GM21528 (cell line): ENCODE measurements around the gene C1orf35.

ENCODE experiments used
- ATAC-seq: cut with Tn5 transposase; IDR thresholded peaks from one replicate; pipeline ENCODE4 v1.9.1; 2021; ENCODE audit warnings: mild to moderate bottlenecking, moderate library complexity; ENCODE audit not compliant: unreplicated experiment, low FRiP score

Gene C1orf35

DNA sequence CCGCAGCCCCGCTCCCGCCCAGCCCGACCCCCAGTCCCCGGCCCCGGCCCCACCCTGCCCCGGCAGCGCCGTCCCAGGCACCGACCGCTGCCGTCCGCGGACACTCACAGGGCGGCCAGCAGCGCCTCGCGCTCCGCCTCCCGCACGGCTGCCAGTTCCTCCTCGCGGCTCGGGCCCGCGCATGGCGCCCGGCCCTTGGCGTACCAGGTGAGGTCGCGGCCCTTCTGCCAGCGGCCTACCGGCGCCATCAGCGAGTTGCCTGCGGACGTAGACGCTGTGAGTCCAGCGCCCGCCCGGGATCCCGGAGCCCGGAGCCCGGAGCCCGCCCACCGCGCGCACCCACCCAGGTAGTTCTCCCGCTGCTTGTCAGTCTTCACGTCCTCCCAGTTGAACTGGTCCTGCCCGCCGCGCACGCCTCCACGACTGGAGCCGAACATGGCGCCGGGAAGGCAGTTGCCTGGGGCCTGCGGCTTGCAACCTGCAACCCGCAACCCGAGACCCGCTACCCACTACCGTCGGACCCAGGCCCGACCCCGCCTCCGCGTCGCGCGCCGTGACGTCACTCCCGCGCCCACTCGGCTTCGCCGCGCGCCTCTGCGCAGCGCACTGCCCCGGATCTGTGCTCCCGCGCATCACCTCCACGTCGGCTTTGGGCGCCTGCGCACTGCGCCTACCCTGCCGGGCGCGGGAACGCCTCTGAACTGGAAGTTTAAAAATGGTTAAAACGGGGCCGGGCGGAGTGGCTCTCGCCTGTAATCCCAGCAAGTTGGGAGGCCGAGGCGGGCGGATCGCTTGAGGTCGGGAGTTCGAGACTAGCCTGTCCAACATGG lies at the start of gene C1orf35:
C1orf35 (minus strand) TSS at position 535 of the 830 bp plus-strand sequence; CDS start at position 437, 98 bp downstream.
- ATAC-seq = peak; percentile 53

DNA sequence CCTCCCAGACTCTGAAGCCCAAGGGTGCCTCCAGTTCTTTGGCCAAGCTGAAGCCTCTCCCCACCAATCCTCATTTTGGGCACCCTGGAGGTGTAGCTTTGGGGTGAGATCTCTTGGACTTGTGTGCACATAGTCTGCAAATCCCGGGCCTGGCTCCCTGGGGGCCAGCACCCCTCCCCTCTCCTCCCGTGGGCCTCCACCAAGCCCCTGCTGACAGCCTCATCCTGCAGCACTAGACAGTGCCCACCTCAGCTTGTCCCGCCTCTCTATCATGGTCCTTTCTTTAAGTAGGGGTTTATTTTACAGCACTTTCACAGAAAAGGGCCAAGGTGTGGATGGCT lies 49.8 kb upstream of the C1orf35 start:
- no peak for ATAC-seq

DNA sequence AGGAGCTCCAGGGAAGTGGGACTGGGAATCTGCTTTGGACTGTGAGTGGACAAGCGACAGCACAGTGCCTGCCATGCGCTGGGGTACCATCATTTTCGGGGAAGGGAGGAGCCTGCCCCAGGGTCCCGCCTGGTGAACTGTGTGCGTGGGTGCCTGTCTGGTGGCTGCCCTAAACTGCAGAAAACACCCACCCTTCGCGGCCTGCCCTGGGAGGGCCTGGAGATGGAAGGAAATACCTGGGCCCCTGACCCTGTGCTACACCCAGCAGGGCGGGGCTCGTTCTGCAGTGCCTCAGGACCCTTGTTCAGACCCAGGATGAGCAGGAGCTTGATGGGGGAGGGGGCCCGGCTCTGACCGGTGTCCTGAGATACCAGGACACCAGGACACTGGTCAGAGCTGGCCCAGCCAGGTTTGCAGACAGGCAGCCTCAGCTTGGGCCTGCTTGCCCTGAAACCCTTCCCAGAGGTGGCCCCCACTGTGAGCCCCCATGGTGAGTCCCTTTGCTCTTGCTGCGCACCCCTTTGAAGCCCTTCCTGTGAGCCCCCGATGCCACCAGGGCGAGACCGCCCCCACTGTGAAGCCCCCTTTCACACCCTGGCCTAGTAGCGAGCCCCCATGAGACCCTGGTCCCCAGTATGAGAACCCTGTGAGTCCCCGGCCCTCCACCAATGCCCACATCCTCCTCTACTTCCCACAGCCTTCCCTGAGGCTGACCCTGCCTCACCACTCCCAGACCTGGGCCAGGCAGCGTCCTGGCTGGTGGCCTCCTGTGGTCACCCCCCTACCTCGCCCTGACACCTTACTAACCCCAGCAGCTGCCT lies 49.2 kb upstream of the C1orf35 start:
- no peak for ATAC-seq

DNA sequence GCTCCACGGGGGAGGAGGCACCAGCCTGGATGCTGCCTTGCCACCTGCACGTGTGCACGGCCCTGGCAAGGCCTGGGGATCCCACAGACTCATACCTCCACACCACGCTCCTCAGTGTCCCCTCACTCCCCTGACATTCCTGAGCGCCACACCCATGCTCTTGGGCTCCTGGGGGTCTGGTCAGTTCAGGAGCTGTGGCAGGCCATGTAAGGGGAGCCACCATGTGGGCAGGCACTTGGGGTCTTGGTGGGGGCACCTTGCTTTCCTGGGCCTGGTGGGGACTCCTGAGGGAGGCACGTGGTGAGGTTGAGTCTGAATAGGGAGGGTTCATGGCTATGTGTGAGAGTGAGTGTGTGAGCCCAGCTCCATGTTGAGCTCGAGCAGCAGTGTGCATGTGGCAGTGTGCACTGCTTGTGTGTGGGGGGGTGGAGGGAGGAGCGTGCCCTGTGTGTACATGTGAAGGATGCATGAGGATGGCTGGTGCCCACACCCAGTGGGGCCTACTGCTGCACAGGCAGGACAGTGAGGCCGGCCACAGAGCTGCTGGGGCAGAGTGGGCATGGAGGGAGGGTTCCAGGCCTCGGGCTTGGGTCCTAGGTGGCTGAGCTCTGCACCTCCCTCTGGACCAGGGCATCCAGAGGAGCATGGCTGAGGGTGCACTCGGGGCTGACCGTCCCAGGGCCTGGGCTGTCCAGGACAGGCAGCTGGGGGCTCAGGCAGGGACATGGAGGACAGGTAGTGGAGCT lies 48.2 kb upstream of the C1orf35 start:
- ATAC-seq = no peak

DNA sequence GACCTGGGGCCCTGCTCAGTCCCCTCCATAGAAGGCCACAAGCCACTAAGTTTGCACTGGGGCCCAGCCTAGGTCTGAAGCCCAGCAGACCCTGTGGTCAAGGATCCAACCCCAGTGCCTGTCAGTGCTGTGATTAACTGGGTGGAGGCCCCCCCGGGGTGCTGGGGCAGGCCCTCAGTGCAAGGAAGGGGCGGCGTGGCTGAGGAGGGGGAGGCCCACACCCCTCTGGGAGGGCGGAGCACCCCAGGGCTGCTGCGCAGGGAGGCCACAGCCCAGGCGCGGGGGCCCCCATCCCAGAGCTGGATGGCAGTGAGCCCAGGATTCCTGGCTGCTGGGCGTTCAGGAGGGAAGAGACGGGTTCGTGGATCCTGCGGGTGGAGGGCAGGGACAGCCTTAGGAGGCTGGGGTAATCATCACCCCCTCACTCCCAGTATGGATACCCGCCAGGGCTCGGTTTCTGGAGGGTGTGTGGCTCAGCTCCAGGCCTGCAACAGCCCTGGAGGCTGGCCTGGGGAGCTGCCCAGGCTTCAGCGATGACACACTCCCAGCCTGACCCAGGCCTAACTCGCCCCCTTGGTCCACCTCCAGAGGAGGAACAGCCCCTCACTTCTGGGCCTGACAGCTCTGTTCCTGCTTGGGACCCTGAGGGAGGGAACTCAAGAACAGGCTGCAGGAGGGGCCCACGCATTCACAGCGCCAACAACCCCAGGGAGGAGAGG lies 47.5 kb upstream of the C1orf35 start:
- ATAC-seq = no peak

DNA sequence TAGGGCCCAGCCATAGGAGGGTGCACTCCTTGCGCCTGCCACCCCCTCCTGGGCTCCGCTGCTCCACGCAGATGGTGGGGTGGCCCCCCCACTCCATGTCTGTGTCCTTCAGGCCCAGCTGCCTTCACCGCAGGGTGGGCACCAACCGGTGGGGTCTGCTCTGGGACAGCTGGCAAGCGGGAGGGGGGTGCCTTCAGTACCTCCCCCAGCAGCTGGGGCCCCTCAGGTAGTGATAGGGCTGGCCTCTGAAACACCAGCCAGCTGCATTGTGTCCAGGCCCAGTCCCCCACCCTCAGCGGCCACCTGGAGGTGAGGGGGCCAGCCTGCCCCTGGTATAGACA lies 47.0 kb upstream of the C1orf35 start:
- no peak for ATAC-seq

DNA sequence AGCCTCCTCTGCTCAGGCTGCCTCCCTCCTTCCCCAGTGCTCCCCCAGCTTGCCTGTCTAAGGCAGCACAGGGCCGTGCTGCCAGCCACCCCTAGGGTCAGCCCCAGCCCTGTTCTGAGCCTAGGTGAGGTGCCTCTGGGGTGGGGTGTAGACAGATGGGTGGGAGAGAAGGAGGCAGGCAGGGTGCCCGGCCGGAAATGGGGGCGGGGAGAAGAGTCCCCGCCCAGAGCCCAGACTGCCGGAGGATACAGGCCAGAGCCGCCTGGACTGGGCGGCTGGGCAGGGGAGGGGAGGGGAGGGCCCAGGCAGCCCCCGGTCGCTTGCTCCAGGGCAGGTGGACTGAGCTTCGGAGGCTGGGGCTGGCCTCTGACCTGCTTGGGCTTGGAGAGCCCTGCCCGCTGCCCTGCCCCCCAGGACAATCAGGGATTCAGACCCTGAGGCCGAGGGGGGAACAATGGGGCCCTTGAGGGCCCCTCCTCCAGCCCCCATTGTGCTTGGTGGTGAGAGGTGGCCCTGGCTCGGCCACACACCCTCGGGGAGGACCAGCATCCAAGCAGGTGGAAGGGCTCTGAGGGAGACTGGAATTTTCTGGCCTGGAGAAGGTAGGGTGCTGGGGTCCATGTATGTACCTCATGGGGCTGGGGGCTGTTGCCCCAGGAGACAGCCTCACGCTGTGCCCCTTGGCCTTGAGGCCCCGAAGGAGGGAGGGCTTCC lies 46.4 kb upstream of the C1orf35 start, which contains the start of gene GJC2:
GJC2 (plus strand) TSS at position 525 of the 714 bp plus-strand sequence. CDS start 7,829 bp downstream, outside the sequence.
- ATAC-seq = no peak

DNA sequence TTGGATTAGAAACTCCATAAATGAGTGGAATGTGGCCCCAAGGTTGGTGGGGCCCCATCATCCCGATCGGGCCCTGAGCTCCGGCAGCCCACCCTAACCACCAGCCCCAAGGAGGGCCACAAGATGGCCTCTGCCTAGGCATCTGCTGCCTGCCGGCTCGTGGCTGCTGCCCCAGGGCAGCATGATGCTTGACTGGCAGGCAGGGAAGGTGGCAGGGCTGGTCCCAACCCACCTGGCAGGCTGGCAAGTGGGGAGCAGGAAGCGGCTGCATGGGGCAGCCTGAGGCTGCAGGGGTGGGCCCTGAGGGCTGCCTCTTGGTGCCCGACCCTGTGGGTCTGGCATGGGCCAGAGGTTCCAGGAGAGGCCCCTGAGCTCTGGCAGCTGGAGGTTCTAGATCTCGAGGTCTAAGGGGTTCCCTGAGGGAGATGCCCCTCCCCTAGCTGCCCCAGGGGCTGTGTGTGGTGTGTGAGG lies 45.8 kb upstream of the C1orf35 start:
- no peak for ATAC-seq

DNA sequence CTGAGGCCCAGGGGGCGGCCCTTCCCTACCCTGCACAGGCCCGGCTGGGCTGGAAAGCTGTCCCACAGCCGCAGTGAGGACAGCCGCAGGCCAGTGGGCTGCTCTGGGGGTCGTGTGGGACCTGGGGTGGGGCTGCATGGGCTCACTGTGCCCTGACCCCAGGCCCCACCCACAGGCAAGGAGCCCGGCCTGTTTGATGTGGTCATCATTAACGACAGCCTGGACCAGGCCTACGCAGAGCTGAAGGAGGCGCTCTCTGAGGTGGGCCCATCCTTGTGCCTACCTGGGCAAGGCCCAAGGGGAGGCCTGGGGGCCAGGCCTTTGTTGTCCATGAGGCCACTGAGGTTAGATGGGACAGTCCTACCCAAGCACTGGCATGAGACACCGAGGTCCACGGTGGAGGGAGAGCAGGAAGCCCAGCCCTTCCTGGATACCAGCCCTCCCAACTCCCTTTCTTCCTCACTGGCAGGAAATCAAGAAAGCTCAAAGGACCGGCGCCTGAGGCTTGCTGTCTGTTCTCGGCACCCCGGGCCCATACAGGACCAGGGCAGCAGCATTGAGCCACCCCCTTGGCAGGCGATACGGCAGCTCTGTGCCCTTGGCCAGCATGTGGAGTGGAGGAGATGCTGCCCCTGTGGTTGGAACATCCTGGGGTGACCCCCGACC lies 45.2 kb upstream of the C1orf35 start:
- no peak for ATAC-seq

DNA sequence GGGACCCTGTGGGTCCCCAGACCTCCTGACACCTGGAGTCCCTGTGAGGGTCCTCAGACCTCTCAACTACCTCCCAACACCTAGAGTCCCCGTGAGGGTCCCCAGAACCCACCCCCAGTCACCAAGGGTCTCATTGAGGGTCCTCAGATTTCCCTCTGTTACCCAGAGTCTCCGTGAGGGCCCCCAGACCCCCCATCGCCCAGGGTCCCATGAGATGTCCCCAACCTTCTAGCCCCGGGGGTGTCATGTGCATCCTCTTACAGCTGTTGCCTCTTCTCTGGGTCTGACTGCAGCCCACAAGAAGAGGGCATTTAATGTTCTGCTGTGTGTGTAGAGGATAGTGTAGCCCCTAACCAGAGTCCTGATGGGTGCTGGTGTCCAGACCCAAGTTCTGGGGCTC lies 44.6 kb upstream of the C1orf35 start:
- no peak for ATAC-seq

DNA sequence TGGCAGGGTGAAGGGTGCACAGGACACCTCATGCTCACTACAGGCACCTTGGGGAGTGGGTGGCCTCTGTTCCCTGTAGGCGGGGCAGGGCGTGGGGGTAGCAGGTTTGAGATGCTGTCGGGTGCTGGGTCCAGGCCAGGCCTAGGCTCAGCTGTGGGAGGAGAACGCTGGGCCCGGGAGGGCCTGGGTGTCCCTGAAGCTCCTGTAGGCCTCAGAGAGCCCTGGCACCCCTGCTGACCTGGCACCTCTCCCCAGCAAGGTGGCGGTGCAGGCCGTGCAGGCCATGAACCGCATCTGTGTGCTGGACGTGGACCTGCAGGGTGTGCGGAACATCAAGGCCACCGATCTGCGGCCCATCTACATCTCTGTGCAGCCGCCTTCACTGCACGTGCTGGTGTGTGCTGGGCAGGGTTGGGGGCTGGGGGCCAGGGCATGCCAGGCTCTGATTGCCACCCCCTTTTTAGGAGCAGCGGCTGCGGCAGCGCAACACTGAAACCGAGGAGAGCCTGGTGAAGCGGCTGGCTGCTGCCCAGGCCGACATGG lies 44.1 kb upstream of the C1orf35 start:
- no peak for ATAC-seq

DNA sequence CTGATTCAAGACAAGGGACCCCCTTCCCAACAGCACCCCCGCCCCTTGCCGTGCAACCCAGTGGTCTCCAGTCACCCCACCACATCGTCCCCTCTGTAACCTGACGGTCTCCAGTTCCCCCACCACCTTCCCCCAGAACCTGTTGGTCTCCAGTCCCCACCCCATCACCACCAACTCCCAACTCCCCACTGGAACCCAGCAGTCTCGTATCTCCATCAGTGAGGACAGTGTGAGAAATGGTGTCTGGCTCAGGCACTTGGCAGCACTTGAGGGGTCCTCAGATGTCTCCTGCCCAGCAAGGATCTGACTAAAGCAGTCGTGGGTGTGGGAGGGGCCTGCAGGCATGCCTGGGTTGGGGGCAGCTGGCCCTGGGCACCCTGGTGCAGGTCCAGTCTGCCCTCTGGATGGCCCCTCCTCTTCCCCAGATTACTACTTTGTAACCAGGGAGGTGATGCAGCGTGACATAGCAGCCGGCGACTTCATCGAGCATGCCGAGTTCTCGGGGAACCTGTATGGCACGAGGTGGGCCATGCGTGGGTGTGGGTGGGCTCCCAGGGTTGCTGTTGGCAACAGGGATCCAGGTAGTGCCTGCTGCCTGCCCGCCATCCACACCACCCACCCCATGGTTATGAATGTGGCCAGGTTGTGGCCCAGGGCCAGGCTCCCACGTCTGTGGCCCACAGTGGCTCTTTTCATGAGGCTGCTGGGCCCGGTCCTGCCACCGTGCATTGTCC lies 43.5 kb upstream of the C1orf35 start:
- ATAC-seq = no peak

DNA sequence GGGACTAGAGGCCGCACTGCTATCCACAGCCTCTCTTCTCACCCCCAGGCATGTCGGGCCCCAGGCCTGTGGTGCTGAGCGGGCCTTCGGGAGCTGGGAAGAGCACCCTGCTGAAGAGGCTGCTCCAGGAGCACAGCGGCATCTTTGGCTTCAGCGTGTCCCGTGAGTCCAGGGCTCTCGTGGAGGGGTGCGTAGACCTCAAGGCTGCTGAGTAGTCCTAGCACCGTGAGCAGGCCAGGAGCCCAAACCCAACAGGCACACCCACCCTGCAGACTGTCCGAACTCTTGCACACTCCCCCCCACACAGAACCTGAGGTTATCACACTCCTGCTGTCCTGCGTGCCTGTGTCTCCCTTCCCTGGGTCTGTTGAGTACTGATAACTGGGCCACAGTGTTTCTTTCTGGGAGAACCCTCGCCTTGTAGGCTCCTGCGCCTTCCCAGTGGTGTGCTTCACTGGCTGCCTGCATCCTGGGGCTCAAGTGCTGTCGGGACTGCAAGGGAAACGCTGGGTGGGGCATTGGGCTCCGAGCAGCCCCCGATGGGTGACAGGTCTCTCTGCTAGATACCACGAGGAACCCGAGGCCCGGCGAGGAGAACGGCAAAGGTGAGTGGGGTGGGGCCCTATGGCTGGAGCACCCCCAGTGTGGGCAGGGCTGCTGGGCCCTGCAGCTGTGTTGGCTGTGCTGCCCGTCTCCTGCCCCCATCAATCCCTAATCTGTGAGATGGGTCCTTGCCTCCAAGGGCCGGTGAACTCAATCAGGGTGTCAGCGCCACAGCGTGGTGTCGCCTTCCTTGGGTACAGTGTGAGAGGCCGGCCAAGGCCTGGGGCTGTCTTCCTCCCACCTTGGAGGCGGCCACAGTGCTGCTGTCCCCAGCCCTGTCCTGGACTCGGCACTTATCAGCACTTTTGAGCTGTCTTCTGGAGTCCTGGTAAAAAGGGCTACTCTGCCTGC lies 42.6 kb upstream of the C1orf35 start:
- no peak for ATAC-seq

DNA sequence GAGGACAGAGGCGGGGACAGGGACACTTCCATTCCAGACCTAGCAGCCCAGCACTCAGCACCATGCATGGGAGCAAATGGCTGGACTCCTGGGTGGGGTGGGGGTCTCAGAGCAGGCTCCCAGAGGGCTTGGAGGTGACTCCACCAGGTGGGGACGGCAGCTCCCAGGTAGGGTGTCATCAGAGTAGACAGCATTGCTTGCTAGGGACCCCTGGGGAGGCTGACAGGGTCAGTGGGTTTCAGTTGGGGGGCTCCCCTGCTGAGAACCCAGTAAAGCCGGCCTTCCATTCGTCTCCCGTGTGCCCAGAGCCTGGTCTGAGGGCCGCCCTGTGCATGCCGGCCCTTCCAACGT lies 41.8 kb upstream of the C1orf35 start:
- ATAC-seq = no peak

DNA sequence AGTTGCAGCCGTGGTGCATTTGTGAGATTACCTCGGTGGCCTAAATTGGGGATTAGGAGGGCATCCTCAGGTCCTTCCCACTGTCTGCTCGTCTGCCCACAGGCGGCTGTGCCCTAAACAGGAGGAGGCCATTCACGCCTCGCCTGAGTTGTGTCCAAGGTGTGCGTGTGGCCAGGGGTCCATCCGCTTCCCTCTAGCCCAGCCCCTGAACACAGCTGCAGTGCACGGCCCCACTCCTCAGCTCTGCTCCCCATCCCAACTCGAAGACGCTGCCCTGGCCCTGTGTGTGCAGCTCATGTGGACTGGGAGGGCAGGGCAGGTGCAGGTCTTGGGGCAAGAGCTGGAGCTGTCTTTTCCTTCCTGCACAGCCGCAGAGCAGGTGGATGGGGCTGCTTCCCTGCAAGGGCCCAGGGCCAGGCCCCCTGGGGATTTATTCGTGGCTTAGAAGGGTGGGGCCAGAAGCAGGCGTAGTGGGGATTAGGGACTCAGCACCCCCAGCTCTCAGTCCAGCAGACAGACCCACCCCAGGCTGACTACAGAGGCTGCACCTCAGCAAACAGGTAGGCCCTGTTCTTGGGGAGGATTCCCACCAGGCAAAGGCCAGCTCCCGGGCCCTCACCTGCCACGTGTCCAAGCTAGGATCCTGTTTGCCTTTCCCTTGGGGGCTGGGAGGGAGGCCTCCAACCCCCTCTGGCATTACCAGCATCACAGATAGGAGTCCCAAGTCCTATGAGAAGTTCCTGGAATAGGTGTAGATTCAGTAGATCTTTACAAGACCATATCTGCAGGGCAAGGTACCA lies 41.3 kb upstream of the C1orf35 start:
- no peak for ATAC-seq

DNA sequence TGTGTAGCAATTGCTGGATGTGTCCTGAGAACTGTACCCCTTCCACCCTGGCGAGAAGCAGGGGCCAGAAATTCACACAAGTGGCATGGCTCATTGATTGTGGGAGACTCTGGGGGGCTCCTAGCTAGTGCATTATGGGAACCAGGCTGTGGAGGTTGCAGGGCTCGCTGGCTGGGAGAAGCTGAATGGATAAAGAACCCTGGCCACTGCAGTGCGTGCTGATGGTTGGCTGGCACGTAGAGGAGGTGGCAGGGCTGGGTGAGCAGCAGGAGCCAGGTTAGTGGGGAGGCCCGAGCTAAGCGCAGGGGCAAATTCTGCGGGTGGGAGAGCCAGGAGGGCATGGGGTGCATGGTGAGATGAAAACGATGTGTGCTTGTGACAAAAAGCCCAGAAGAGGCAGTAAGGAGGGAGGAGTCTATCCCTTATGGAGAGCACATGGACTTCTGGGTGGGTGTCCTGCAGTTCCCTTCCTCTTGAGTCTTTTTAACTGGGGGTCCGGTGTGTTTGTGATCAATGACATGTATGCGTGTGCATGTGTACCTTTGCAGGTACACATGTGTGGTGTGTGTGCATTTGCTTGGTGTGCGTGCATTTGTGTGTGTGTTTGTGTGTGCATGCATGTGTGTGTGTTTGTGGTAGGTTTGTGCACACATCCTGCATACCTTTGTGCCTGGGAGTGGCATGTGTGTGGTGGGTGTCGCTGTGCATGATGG lies 40.5 kb upstream of the C1orf35 start:
- ATAC-seq = no peak
